PC-9 (cell line): ENCODE results near the gene SRSF4.

Experiments used
- CTCF ChIP-seq: fragments of 200-600 bp; sonication (generic); conservative IDR thresholded peaks from 2 replicates; pipeline ENCODE4 v1.6.1; 2017; ENCODE audit warnings: mixed run types, antibody characterized with exemption, mild to moderate bottlenecking, moderate library complexity
- EZH2 ChIP-seq: fragments of 200-600 bp; sonication (generic); IDR thresholded peaks from 2 replicates; pipeline ENCODE4 v1.8.0; 2017; ENCODE audit warnings: antibody characterized with exemption, low read depth

DNA sequence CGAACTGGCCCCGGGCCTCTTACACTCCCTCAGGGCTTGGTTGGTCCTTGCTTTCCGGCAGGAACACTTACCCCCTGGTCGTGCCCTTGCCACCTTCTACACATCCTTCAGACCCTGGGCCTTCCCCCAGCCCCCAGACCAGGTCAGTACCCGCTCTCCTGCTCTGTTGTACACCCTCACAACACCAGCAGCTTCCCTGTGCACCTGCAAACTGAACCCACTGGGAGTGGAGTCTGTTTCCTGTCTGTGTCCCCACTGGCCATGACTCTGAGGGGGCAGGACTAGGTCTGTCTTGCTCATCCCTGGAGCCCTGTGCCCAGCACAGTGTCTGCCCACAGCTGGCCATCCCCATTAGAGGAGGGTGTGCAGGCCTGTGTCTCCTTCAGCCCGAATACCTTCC is 55.9 kb downstream of the SRSF4 start:
- TF ChIP-seq EZH2 (no peak), CTCF (no peak)
